Gastroesophageal sphincter (tissue), 3 donors: ENCODE data around the gene COL4A2.

Source experiments
- CTCF ChIP-seq, 4 experiments: fragments of 200-600 bp in 2 of 4; fragments of 450-650 bp in 2 of 4; sonication (generic) in 1 of 4; IDR thresholded peaks; one replicate each; pipeline ENCODE4 v1.5.1; 2017 to 2019; ENCODE audit warnings: antibody characterized with exemption in 4 of 4, mild to moderate bottlenecking in 2 of 4, moderate library complexity in 2 of 4
- POLR2AphosphoS5 ChIP-seq: sonication (generic); formaldehyde crosslinking; IDR thresholded peaks from one replicate; pipeline ENCODE4 v1.6.1; 2017; ENCODE audit warnings: antibody characterized with exemption

- TF ChIP-seq CTCF (IDR thresholded peaks at IDR 0.05) (no peak), POLR2AphosphoS5 (no peak)
Observed at GRCh38 chr13:110551284-110551683, 244.2 kb downstream of the COL4A2 start.
